Calu3 (cell line): ENCODE measurements around the gene BMP2. TPM values are rescaled to one million over a fixed set of nuclear protein-coding genes. Genes with fewer than 3 reads are reported as not detected.
A peak's percentile ranks its signal among the peaks of the same experiment; 100 is the strongest.

Experiments used
- Bru-seq: library from RNA; stranded (reverse); fragments of 400-500 nt; gene quantifications from one replicate; lab custom pipeline; 2021; lab: Mats Ljungman, UMichigan
- BruChase-seq, 2 experiments: library from RNA; stranded (reverse); fragments of 400-500 nt; gene quantifications; one replicate each; lab custom pipeline; 2021; lab: Mats Ljungman, UMichigan
- BruUV-seq: library from RNA; stranded (reverse); fragments of 400-500 nt; replicated peaks from 2 replicates; lab custom pipeline; 2021; lab: Mats Ljungman, UMichigan
- CTCF ChIA-PET: fragments of 300-600 bp; sonication (Branson Sonifier 250); formaldehyde crosslinking; loops from one replicate; lab custom pipeline; 2022; ENCODE audit warnings: antibody characterized with exemption; lab: Charles Lee
- DNase-seq: peaks from one replicate; pipeline ENCODE4 v3.0.0; 2022
- H3K27ac Mint-ChIP-seq: one replicate; pipeline ENCODE4 v1.8.0; 2022; ENCODE audit warnings: mixed read lengths; ENCODE audit not compliant: unreplicated experiment
- H3K27me3 Mint-ChIP-seq: one replicate; pipeline ENCODE4 v1.8.0; 2022; ENCODE audit warnings: mixed read lengths; ENCODE audit not compliant: unreplicated experiment
- H3K36me3 Mint-ChIP-seq: one replicate; pipeline ENCODE4 v1.8.0; 2022; ENCODE audit warnings: mild to moderate bottlenecking, moderate library complexity, mixed read lengths; ENCODE audit not compliant: insufficient read depth, unreplicated experiment
- H3K4me1 Mint-ChIP-seq: one replicate; pipeline ENCODE4 v1.8.0; 2022; ENCODE audit warnings: mild to moderate bottlenecking, low read depth, mixed read lengths; ENCODE audit not compliant: unreplicated experiment
- H3K4me3 Mint-ChIP-seq: one replicate; pipeline ENCODE4 v1.8.0; 2022; ENCODE audit warnings: mild to moderate bottlenecking, low read depth, moderate library complexity, mixed read lengths; ENCODE audit not compliant: unreplicated experiment
- H3K9me3 Mint-ChIP-seq: one replicate; pipeline ENCODE4 v1.8.0; 2022; ENCODE audit warnings: low read depth, mixed read lengths; ENCODE audit not compliant: unreplicated experiment
- CTCF ChIP-seq: fragments of 200-600 bp; IDR thresholded peaks from one replicate; pipeline ENCODE4 v1.8.0; 2022; ENCODE audit warnings: antibody characterized with exemption; ENCODE audit not compliant: unreplicated experiment
- intact Hi-C: fragments of 100-400 bp; cut with micrococcal nuclease; formaldehyde crosslinking; loops from one replicate; pipeline ENCODE4 v1.10.0; 2022; ENCODE audit not compliant: unreplicated experiment
- long read RNA-seq: library from polyadenylated mRNA; stranded (forward); transcript quantifications from one replicate; pipeline ENCODE4 v2.0.0, GENCODE V29; 2022
- total RNA-seq: library from RNA; stranded (reverse); gene quantifications from 2 replicates; pipeline ENCODE4 v1.2.3, GENCODE V29; 2022

Gene BMP2
- 4.5 and 5.6 TPM in 2 replicates for total RNA-seq
- percentile 63 among the genes with signal in this experiment for Bru-seq, nascent RNA
- BruChase-seq, experiment 1, labeled RNA remaining after a 6-hour chase = percentile 48 among the genes with signal in this experiment
- BruChase-seq, experiment 2, labeled RNA remaining after a 2-hour chase = percentile 58 among the genes with signal in this experiment
- long read RNA-seq, transcript BMP2-201 (3 exons, 3,601 nt) = major isoform, 7 of 10 reads
- long read RNA-seq, partial matches to known transcripts = 2 of 10 reads
- long read RNA-seq, other reads (novel, unspliced or antisense) = 1 of 10 reads

GRCh38 chr20:6767536-6768227 is at the start of gene BMP2:
TSS of gene BMP2 (plus strand) at chr20:6767686. CDS start at chr20:6770127, 2,441 bp downstream.
- H3K4me1 Mint-ChIP-seq = peaks cover 8% of the 10 kb centered on the region

DNA sequence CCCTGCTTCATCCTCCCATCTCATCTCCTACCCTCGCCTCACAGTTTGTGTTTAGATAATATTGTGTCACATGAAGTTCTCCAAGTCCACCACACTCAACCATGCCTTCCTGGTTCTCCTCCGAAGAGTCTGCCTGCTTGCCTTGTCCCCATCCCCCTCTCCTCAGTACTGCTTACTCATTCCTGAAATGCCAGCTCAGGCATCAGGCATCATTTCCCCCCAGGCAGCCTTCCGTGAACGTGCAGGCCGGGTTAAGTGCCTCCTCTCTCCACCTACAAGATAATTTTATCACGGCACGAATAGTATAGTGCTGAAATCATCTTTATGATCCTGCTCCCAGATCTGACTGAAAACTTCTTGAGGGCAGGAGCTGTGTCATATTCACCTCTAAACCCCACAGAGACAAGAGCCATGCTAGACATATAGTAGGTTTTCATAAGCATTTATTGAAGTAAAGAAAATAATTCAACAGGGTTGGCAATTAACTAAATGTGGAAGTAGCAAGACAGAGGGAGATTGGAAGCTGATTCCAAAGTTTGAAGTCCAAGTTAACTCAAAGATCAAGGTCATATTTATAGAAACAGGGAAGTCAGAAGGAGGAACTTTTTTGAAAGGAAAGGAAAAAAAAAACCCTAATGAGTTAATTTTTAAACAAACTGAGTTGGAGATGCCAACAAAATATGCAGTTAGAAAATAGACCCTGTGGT is 48.7 kb upstream of the BMP2 start:
- Mint-ChIP-seq H3K9me3 (peaks cover 12% of the 10 kb centered on the region), H3K27me3 (no peaks in the 10 kb centered on the region), H3K27ac (peak overlapping the region; percentile 15), H3K4me3 (no peak overlapping the region), H3K4me1 (peaks cover 25% of the 10 kb centered on the region), H3K36me3 (no peaks in the 10 kb centered on the region)
- BruUV-seq = no TSS peak
- TF ChIP-seq CTCF = no peak
- intact Hi-C loops = no loop called here
- CTCF ChIA-PET = interaction anchor here (0.6 to 1.4 kb wide), 2 partner anchors 17 to 66 kb away, joined by 3 to 5 read pairs; no protein-coding TSS in a partner anchor
- DNase-seq = peak; percentile 39

More at GRCh38 chr20:6767536-6768227, at the start of gene BMP2:
- no peaks in the 10 kb centered on the region for H3K27me3 Mint-ChIP-seq
- DNase-seq = peak; percentile 42
- no peak for TF ChIP-seq CTCF
- intact Hi-C loops = loop anchor here (2.0 to 5.0 kb wide), 2 partner anchors 65 to 131 kb away; no protein-coding TSS in a partner anchor
- H3K36me3 Mint-ChIP-seq = peaks cover 23% of the 10 kb centered on the region
- CTCF ChIA-PET = no interaction called here
- H3K9me3 Mint-ChIP-seq = no peaks in the 10 kb centered on the region
- H3K4me3 Mint-ChIP-seq = peak within 1 kb of the TSS; percentile 76
- BruUV-seq = no TSS peak
- no peak within 1 kb of the TSS for H3K27ac Mint-ChIP-seq

GRCh38 chr20:6719369-6719721 is 48.1 kb upstream of the BMP2 start:
- Mint-ChIP-seq H3K4me3 (no peak overlapping the region), H3K36me3 (no peaks in the 10 kb centered on the region), H3K4me1 (peaks cover 25% of the 10 kb centered on the region), H3K27ac (no peak overlapping the region), H3K9me3 (peaks cover 12% of the 10 kb centered on the region), H3K27me3 (no peaks in the 10 kb centered on the region)
- no TSS peak for BruUV-seq
- intact Hi-C loops = no loop called here
- TF ChIP-seq CTCF = no peak
- no peak for DNase-seq
- CTCF ChIA-PET = no interaction called here

GRCh38 chr20:6726761-6727160 is 40.7 kb upstream of the BMP2 start:
- Mint-ChIP-seq H3K27me3 (no peaks in the 10 kb centered on the region), H3K9me3 (no peaks in the 10 kb centered on the region), H3K4me3 (no peak overlapping the region), H3K4me1 (no peaks in the 10 kb centered on the region), H3K27ac (no peak overlapping the region), H3K36me3 (no peaks in the 10 kb centered on the region)
- intact Hi-C loops = no loop called here
- CTCF ChIA-PET = no interaction called here
- no TSS peak for BruUV-seq
- DNase-seq = no peak
- TF ChIP-seq CTCF = no peak
